Neural cell (in vitro differentiated cells): Measurements from ENCODE around the gene CDC20. TPM values are rescaled to one million over a fixed set of nuclear protein-coding genes. Genes with fewer than 3 reads are reported as not detected.

ENCODE experiments used
- H2AFZ ChIP-seq: fragments of 200-600, 300-800 bp; sonication (generic), shearing (Covaris generic); 2 replicates; pipeline ENCODE4 v1.6.0; 2014; ENCODE audit warnings: low read depth, mild to moderate bottlenecking, antibody characterized with exemption, low read length, moderate library complexity
- H3F3A ChIP-seq: fragments of 200-600 bp; shearing (Covaris generic); 2 replicates; pipeline ENCODE4 v1.6.1; 2016; ENCODE audit warnings: mild to moderate bottlenecking, moderate library complexity, mixed read lengths, antibody characterized with exemption, low read length; ENCODE audit not compliant: insufficient read depth, poor library complexity, severe bottlenecking
- H3K27ac ChIP-seq: fragments of 200-600, 300-800 bp; sonication (generic), shearing (Covaris generic); 2 replicates; pipeline ENCODE4 v1.5.1; 2014; ENCODE audit warnings: mild to moderate bottlenecking, low read length, moderate library complexity
- H3K27me3 ChIP-seq: fragments of 300-800, 200-600 bp; sonication (generic), shearing (Covaris generic); 2 replicates; pipeline ENCODE4 v1.6.0; 2014; ENCODE audit warnings: mild to moderate bottlenecking, low read depth, low read length, moderate library complexity; ENCODE audit not compliant: insufficient read depth
- H3K36me3 ChIP-seq: fragments of 300-800, 200-600 bp; sonication (generic), shearing (Covaris generic); 2 replicates; pipeline ENCODE4 v1.5.1; 2014; ENCODE audit warnings: mild to moderate bottlenecking, antibody characterized with exemption, low read length, moderate library complexity; ENCODE audit not compliant: insufficient read depth
- H3K4me2 ChIP-seq: fragments of 300-800, 200-600 bp; sonication (generic), shearing (Covaris generic); 2 replicates; pipeline ENCODE4 v1.6.0; 2014; ENCODE audit warnings: mild to moderate bottlenecking, low read length
- H3K4me3 ChIP-seq: fragments of 300-800, 200-600 bp; sonication (generic), shearing (Covaris generic); 2 replicates; pipeline ENCODE4 v1.5.1; 2014; ENCODE audit warnings: mild to moderate bottlenecking, low read length, moderate library complexity
- H3K79me2 ChIP-seq: fragments of 200-600 bp; shearing (Covaris generic); replicated peaks from 2 replicates; pipeline ENCODE4 v1.6.0; 2014; ENCODE audit warnings: mild to moderate bottlenecking, low read length, moderate library complexity; ENCODE audit not compliant: insufficient read depth
- H3K9ac ChIP-seq: fragments of 300-800, 200-600 bp; sonication (generic), shearing (Covaris generic); 2 replicates; pipeline ENCODE4 v1.6.1; 2016; ENCODE audit warnings: mild to moderate bottlenecking, low read length, mixed read lengths
- H3K9me2 ChIP-seq: fragments of 200-600 bp; shearing (Covaris generic); 2 replicates; pipeline ENCODE4 v1.6.1; 2016; ENCODE audit warnings: mild to moderate bottlenecking, low read length, mixed read lengths; ENCODE audit not compliant: insufficient read depth
- H3K9me3 ChIP-seq: fragments of 200-600, 300-800 bp; sonication (generic), shearing (Covaris generic); 2 replicates; pipeline ENCODE4 v1.6.1; 2016; ENCODE audit warnings: mild to moderate bottlenecking, mixed run types, low read length, moderate library complexity, mixed read lengths
- H4K20me1 ChIP-seq: fragments of 200-600 bp; shearing (Covaris generic); 2 replicates; pipeline ENCODE4 v1.6.1; 2016; ENCODE audit warnings: mild to moderate bottlenecking, mixed run types; ENCODE audit not compliant: insufficient read depth
- CTCF ChIP-seq: fragments of 450-650 bp; IDR thresholded peaks from 2 replicates; pipeline ENCODE4 v1.5.1; 2014; ENCODE audit warnings: antibody characterized with exemption, mild to moderate bottlenecking, moderate library complexity; ENCODE audit not compliant: poor library complexity, severe bottlenecking
- EP300 ChIP-seq: fragments of 450-650 bp; conservative IDR thresholded peaks from 2 replicates; pipeline ENCODE4 v1.6.1; 2014; ENCODE audit warnings: antibody characterized with exemption, mild to moderate bottlenecking, moderate library complexity; ENCODE audit not compliant: poor library complexity, severe bottlenecking
- EZH2 ChIP-seq: fragments of 200-600, 300-800 bp; shearing (Covaris generic), sonication (generic); IDR thresholded peaks from 2 replicates; pipeline ENCODE4 v1.6.1; 2014; ENCODE audit warnings: antibody characterized with exemption, low read length, borderline replicate concordance, mild to moderate bottlenecking; ENCODE audit not compliant: insufficient read depth, poor library complexity, severe bottlenecking
- MXI1 ChIP-seq: fragments of 450-650 bp; conservative IDR thresholded peaks from 2 replicates; pipeline ENCODE4 v1.6.1; 2014; ENCODE audit warnings: antibody characterized with exemption, mild to moderate bottlenecking; ENCODE audit not compliant: poor library complexity, severe bottlenecking
- POLR2AphosphoS5 ChIP-seq: IDR thresholded peaks from 2 replicates; pipeline ENCODE4 v1.6.1; 2012
- RAD21 ChIP-seq: fragments of 450-650 bp; conservative IDR thresholded peaks from 2 replicates; pipeline ENCODE4 v1.6.1; 2014; ENCODE audit warnings: antibody characterized with exemption, mild to moderate bottlenecking, moderate library complexity
- REST ChIP-seq: IDR thresholded peaks from 2 replicates; pipeline ENCODE4 v1.6.1; 2012; ENCODE audit warnings: borderline replicate concordance
- SMC3 ChIP-seq: fragments of 450-650 bp; conservative IDR thresholded peaks from 2 replicates; pipeline ENCODE4 v1.6.1; 2014; ENCODE audit warnings: antibody characterized with exemption, mild to moderate bottlenecking, moderate library complexity; ENCODE audit not compliant: poor library complexity
- TAF1 ChIP-seq: IDR thresholded peaks from 2 replicates; pipeline ENCODE4 v1.6.1; 2012; ENCODE audit warnings: low read depth
- polyA plus RNA-seq: library from polyadenylated mRNA; depleted of rRNA; stranded (reverse); fragments of >200 nt; gene quantifications from 2 replicates; pipeline ENCODE4 v1.2.3, GENCODE V29; 2014

The CDC20 gene
- polyA plus RNA-seq, 1 donor from 2014 or later: 2.8 TPM

DNA sequence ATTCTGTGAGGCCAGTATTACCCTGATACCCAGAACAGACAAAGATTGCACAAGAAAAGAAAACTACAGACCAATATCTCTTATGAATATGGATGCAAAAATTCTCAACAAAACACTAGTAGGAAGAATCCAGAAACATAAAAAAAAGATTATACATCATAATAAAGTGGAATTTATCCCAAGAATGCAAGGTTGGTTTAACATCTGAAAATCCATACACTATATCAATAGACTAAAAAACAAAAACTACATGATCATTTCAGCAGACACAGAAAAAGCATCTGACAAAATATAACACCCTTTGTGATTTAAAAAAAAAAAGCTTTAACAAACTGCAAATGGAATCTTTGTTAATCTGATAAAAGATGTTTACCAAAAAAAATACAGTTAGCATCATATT lies 33.4 kb upstream of the CDC20 start:
- H2AFZ ChIP-seq: no peak overlapping the region
- H3K9me2 ChIP-seq: no peaks in the 10 kb centered on the region
- H3K79me2 ChIP-seq: no peaks in the 10 kb centered on the region
- no peak overlapping the region for H3K4me2 ChIP-seq
- H3K36me3 ChIP-seq: no peaks in the 10 kb centered on the region
- no peaks in the 10 kb centered on the region for H4K20me1 ChIP-seq
- TF ChIP-seq RAD21: no peak
- H3F3A ChIP-seq: no peaks in the 10 kb centered on the region
- no peak overlapping the region for H3K9ac ChIP-seq
- H3K9me3 ChIP-seq: peaks cover 5% of the 10 kb centered on the region
- no peaks in the 10 kb centered on the region for H3K27me3 ChIP-seq
- no peak overlapping the region for H3K4me3 ChIP-seq
- no peak overlapping the region for H3K27ac ChIP-seq

DNA sequence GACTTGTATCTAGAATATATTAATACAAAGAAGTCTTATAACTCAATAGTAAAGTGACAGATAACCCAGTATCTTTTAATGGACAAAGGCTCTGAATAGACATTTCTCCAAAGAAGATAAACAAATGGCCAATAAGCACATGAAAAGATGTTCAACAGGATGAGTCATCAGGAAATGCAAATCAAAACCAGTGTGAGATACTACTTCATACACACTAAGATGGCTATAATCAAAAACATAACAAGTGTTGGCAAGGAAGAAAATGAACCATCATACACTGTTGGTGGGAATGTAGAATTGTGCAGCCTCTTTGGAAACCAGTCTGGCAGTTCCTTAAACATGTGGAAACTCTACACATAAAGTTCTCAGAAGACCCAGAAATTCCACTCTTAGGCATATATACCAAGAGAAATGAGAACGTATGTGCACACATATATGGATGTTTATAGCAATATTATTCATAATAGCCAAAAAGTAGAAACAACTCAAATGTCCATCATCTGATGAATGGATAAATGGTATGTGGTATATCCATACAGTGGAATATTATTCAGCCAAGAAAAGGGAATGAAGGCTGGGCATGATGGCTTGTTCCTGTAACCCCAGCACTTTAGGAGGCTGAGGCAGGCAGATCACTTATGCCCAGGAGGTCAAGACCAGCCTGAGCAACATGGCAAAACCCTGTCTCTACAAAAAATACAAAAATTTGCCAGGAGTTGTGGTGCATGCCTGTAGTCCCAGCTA lies 31.1 kb upstream of the CDC20 start:
- Histone ChIP-seq H2AFZ (no peak overlapping the region), H4K20me1 (no peaks in the 10 kb centered on the region), H3K4me3 (no peak overlapping the region), H3K36me3 (no peaks in the 10 kb centered on the region), H3K4me2 (no peak overlapping the region), H3K9me2 (no peaks in the 10 kb centered on the region), H3K27ac (no peak overlapping the region), H3K79me2 (no peaks in the 10 kb centered on the region), H3K9ac (no peak overlapping the region), H3F3A (no peaks in the 10 kb centered on the region), H3K9me3 (peaks cover 5% of the 10 kb centered on the region), H3K27me3 (no peaks in the 10 kb centered on the region)
- TF ChIP-seq REST (no peak), CTCF (no peak), RAD21 (no peak)

DNA sequence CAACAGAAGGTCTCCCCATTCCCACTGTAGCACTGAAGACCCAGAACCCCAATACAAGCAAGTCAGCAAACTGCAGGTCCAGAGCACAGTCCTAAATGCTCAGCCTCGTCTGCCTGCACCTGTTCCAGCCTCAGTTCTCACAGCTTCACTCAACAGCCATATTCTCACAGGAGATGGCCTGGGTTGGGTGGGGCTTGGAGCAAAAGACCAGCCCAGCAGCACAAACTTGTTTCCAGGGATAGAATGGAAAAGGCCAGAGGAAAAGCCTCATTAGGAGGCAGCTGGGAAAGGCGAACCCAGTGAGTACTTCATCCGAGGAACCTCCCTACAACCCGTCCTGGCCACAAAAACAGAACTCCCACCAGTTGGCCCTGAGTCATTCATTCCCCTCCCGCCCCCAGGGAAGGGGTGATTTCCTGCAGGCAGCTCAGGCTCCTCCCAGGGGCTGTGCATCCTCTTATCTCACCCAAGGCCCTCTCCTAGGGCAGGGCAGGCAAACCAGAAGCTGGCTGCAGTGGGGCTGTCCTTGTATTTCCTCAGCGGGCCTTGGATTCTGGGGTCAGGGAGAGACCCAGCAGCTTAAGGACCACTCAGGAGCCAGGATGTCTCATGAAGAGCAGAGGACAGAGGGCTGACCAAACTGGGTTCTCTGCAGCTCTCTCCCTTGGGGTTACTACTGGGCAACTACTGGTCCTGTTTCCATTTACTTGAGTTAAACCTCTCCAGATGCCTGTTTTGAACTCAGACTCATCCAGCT lies 28.6 kb upstream of the CDC20 start:
- Histone ChIP-seq H4K20me1 (no peaks in the 10 kb centered on the region), H3F3A (no peaks in the 10 kb centered on the region), H3K9me3 (peaks cover 5% of the 10 kb centered on the region), H3K4me3 (no peak overlapping the region), H3K79me2 (no peaks in the 10 kb centered on the region), H3K36me3 (no peaks in the 10 kb centered on the region), H3K9ac (no peak overlapping the region), H3K9me2 (no peaks in the 10 kb centered on the region), H2AFZ (no peak overlapping the region), H3K4me2 (no peak overlapping the region), H3K27me3 (no peaks in the 10 kb centered on the region), H3K27ac (no peak overlapping the region)
- TF ChIP-seq EZH2 (no peak), TAF1 (no peak), POLR2AphosphoS5 (no peak), CTCF (no peak), SMC3 (no peak), RAD21 (no peak), MXI1 (no peak), EP300 (no peak), REST (no peak)
